Stimulated activated effector memory CD8-positive, alpha-beta T cell treated with anti-CD3 and anti-CD28 coated beads, Interleukin-12 subunit alpha, Interleukin-12 subunit beta, amount 100 ng/mL, for 72 hours (primary cell): ENCODE data around the gene HDGFL3.
"Not testable (repeated sequence)": the region's sequence is repeated elsewhere in the genome, so short reads cannot be mapped to it uniquely, and the experiment has no call there.

Experiments
- ATAC-seq: fragments of 150-1000 bp; cut with Tn5 transposase; 2 replicates; pipeline ENCODE4 v1.10.0; 2021
- DNase-seq, 2 donors: peaks; one replicate each; pipeline ENCODE4 v3.0.0; 2021 to 2022; ENCODE audit warnings: low spot score in 2 of 2
- H3K27ac Mint-ChIP-seq: one replicate; pipeline ENCODE4 v1.8.0; 2022; ENCODE audit warnings: mild to moderate bottlenecking, mixed read lengths
- H3K36me3 Mint-ChIP-seq: one replicate; pipeline ENCODE4 v1.8.0; 2022; ENCODE audit warnings: mild to moderate bottlenecking, mixed read lengths
- H3K4me1 Mint-ChIP-seq: one replicate; pipeline ENCODE4 v1.8.0; 2022; ENCODE audit warnings: mixed read lengths
- H3K4me3 Mint-ChIP-seq: one replicate; pipeline ENCODE4 v1.8.0; 2022; ENCODE audit warnings: mild to moderate bottlenecking, mixed read lengths
- H3K9me3 Mint-ChIP-seq: one replicate; pipeline ENCODE4 v1.8.0; 2022; ENCODE audit warnings: mixed read lengths

HDGFL3 gene

DNA sequence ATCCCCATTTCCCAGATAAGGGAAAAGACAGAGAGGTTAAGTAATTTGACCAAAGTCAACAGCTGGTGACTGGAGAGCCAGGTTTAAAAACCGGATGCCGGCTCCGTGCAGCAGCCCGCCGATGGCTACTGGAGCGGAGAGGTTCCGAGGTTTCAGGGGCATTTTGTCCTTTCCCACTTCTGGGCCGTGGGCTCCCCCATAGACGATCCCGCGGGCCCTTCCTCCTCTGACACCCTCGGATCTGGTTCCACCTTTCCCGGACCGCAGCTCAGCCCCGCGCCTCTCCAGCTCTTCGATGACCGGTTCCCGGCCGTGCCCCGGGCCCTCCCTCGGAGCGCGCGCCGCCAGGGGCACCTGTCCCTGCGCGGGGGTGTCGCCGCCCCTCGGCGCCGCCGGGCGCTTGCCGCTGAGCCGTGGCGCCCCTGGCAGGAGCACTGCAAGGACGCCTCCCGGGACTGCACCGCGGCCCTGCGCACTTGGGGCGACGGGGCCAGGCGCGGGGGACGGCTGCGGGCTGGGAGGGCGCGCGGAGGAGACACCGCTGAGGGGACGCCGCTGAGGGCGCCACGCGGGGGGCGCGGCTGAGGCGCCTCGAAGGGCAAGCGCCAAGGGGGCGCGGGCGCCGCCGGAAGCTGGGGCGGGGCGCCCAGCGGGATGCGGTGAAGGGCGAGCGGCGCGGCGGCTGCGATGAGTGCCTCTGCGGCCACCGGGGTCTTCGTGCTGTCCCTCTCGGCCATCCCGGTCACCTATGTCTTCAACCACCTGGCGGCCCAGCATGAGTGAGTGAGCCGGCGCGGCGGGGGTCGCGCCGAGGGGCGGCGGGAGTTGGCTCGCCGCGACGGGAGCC, 100.4 kb downstream of the HDGFL3 start, which contains the start of gene TM6SF1:
TM6SF1 (plus strand) TSS at position 652 of the 847 bp plus-strand sequence; CDS start at position 688, 36 bp downstream.
- ATAC-seq: peak; percentile 60
- Mint-ChIP-seq H3K4me3 (peak within 1 kb of the TSS; percentile 69), H3K4me1 (peaks cover 27% of the 10 kb centered on the region), H3K27ac (no peak within 1 kb of the TSS), H3K36me3 (peaks cover 4% of the 10 kb centered on the region), H3K9me3 (no peaks in the 10 kb centered on the region)
- DNase-seq: peak; percentile 5 to 55

DNA sequence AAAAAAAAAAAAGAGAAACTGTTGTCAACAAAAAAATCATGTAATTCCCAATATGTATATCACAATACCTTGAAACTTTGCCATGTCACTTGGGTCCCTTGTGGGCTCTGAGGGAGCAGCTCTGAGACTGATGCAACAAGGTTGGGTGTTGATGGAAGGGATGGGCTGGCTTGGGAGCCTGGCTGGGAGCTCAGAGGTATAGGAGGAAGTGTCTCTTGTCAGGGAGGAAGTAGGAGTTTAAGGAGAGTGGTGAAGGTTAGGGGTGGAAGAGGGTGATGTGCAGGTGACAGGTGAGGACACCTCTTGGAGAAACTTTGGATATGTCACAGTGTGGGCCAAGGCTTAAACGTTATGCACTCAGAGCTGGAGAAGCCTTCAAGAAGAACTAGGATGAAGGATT, 102.2 kb downstream of the HDGFL3 start:
- H3K4me1 Mint-ChIP-seq: peaks cover 27% of the 10 kb centered on the region
- H3K9me3 Mint-ChIP-seq: no peaks in the 10 kb centered on the region
- no peak for DNase-seq
- H3K36me3 Mint-ChIP-seq: no peaks in the 10 kb centered on the region
- H3K4me3 Mint-ChIP-seq: no peak overlapping the region
- H3K27ac Mint-ChIP-seq: no peak overlapping the region
- no peak for ATAC-seq

DNA sequence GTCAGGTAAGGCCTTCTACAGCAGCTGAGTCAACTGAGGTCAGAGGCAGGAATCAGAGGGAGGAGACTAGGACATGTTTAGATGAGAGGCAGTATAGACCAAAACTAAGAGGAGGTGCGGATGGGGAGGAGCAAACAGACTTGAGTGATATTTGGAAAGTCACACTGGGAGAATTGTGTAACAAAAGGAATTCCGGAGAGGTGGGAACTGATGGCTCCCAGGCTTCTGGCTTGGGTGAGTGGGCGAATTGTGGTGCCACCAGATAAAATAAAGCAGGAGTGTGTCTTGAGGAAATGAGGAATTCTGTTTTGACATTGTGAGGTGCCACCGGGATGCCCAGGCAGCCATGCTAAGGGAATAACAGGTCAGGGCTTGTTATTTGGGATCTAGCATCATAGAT, 103.5 kb downstream of the HDGFL3 start:
- H3K36me3 Mint-ChIP-seq: no peaks in the 10 kb centered on the region
- H3K9me3 Mint-ChIP-seq: no peaks in the 10 kb centered on the region
- H3K27ac Mint-ChIP-seq: no peak overlapping the region
- no peak overlapping the region for H3K4me3 Mint-ChIP-seq
- ATAC-seq (no peak), DNase-seq (no peak)
- H3K4me1 Mint-ChIP-seq: peaks cover 19% of the 10 kb centered on the region

DNA sequence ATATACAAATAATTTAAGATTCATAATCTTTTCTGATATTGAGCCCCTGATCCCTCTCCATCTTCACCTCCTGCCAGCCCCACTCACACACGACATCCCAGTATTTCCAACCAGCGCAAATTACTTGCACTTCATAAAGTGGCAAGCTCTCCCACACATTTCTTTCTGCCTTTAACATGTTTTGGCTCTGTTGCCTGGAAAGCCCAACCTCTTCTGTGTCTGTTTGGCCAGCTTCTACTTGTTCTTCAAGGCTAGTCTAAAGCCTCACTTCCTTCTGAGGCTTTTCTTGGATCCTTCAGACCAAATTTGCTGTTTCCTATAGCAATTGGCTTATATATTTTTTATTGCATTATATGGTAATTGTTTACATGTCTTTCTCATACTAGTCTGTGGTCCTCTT, 105.3 kb downstream of the HDGFL3 start:
- no peak for DNase-seq
- ATAC-seq: no peak
- Mint-ChIP-seq H3K9me3 (no peaks in the 10 kb centered on the region), H3K36me3 (no peaks in the 10 kb centered on the region), H3K4me1 (peaks cover 7% of the 10 kb centered on the region), H3K27ac (no peak overlapping the region), H3K4me3 (no peak overlapping the region)

DNA sequence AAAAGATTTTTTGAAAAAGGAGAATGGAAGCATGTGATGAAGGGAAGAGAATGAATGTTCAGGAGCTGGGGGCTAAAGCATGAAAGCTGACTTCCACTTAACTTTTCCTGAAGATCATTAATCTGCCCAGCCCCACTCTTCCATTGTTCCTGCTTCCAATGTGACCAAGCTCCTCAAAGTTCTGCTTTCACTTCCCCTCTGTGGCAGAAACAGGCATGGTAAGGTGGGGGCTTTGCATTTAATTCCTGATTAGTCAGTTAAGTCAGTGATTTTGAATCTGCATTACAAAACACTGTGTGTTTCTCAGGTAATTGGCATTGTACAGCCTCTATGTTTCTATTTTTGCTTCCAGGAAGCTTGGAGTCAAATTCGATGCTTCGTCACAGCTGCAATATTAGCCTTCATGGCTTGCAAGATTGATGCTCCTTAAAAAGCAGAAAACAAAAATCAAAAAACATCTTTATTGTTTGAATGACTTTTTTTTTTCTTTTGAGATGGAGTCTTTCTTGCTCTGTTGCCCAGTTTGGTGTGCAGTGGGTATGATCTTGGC, 107.5 kb downstream of the HDGFL3 start:
- Mint-ChIP-seq H3K4me3 (no peak overlapping the region), H3K36me3 (no peaks in the 10 kb centered on the region)

DNA sequence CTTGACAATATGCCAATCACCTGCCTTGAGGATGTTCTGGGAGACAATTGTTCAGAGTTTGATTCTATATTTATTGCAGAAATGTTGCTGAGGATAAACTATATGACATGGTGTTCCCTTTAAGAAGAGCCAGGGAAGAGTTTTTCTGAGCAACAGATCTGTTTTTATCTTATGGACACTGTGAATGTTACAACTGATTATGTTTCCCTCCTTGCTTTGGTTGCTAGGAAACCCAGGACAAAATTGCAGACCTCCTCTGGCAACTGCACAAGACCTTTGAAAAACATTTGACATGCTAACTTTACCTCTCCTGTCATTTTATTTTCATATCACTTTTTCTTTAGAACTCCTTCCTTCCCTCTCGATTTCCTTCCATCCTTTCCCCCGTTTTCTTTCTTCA, 108.3 kb downstream of the HDGFL3 start:
- Mint-ChIP-seq H3K27ac (no peak overlapping the region), H3K4me1 (no peaks in the 10 kb centered on the region), H3K9me3 (no peaks in the 10 kb centered on the region), H3K36me3 (no peaks in the 10 kb centered on the region), H3K4me3 (no peak overlapping the region)
- ATAC-seq (no peak), DNase-seq (no peak)

More for the DNA sequence above, 107.5 kb downstream of the HDGFL3 start:
- DNase-seq (no peak), ATAC-seq (no peak)
- Mint-ChIP-seq H3K4me1 (no peaks in the 10 kb centered on the region), H3K9me3 (no peaks in the 10 kb centered on the region), H3K27ac (no peak overlapping the region)

DNA sequence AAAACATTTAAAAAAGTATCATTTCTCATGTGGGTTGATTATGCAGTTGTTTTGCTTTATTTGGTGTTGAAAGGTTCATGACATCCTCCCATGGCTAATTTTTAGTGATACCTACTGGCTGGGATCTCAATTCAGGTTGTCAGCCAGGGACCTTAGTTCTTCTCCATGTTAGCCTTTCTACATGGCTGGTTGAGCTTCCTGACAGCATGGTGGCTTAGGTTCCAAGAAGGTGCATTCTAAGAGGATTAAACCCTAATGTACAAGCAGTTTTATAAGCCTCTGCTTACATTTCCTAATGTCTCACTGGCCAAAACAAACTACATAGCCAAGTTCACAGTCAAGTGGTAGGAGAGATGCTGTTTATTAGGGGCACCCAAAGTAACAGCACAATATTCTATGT, 109.5 kb downstream of the HDGFL3 start:
- no peak for DNase-seq
- Mint-ChIP-seq H3K36me3 (no peaks in the 10 kb centered on the region), H3K4me3 (no peak overlapping the region), H3K27ac (no peak overlapping the region), H3K4me1 (no peaks in the 10 kb centered on the region), H3K9me3 (no peaks in the 10 kb centered on the region)
- no peak for ATAC-seq

DNA sequence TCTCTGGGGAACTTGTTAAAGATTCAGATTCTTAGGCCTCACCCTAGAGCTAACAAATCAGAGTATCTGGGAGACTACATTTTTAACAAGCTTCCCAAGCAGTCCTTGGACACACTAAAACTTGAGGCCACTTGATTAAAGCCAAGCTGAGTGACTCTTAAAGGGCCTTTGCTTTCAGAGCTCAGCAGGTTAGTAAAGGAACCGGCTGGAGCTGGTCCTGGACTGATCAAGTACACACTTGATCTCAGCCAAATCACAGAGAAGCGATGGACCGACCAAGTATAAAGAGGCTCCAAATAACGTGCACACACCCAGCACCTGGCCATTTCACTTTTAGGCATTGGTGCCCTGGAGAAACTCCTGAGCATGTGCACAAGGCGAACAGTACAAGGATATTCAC, 113.0 kb downstream of the HDGFL3 start:
- ATAC-seq: no peak
- H3K27ac Mint-ChIP-seq: no peak overlapping the region
- no peak overlapping the region for H3K4me3 Mint-ChIP-seq
- H3K4me1 Mint-ChIP-seq: peaks cover 6% of the 10 kb centered on the region
- no peaks in the 10 kb centered on the region for H3K9me3 Mint-ChIP-seq
- H3K36me3 Mint-ChIP-seq: no peaks in the 10 kb centered on the region
- DNase-seq: no peak

DNA sequence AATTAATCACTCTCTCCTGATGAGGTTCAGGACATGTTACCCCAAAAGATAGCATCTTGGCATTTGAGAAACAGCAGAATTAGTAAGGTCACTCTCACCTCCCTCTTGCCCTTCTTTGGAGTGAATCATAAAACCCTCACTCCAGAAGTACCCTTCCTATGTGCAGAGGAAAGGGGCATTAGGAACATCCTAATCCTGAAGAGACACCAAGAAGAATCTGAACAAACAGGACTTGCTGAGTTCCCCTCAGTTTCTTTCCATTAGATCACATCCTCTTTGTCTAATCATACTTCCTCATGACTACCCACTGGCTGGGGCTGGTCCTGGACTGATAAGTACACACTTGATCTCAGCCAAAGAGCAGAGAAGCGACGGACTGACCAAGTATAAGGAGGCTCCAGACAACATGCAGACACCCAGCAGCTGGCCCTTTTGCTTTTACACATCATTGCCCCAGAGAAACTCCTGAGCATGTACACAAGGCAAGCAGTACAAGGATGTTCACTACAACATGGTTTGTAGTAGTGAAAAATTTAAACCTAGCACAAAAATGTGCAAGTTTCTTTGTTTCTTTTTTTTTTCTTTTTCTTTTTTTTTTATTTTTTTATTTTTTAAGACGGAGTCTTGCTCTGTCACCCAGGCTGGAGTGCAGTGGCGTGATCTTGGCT, 115.2 kb downstream of the HDGFL3 start:
- DNase-seq (no peak), ATAC-seq (peak; percentile 67)
- peaks cover 6% of the 10 kb centered on the region for H3K4me1 Mint-ChIP-seq
- H3K4me3 Mint-ChIP-seq: no peak overlapping the region
- H3K27ac Mint-ChIP-seq: peak overlapping the region; percentile 65
- no peaks in the 10 kb centered on the region for H3K9me3 Mint-ChIP-seq
- no peaks in the 10 kb centered on the region for H3K36me3 Mint-ChIP-seq

DNA sequence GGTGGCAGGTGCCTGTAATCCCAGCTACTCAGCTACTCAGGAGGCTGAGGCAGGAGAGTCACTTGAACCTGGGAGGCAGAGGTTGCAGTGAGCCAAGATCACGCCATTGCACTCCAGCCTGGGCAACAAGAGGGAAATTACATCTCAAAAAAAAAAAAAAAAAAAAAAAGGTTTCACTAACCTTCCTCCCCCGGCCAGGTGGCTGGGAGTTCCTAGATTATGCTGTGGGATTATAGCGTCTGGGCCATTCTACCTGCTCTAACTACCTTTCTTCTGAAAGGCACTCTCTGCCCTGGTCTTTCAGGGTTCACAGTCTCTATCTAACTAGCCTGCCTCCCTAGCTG, 115.7 kb downstream of the HDGFL3 start:
- not testable (repeated sequence) for H3K4me3 Mint-ChIP-seq, ATAC-seq

DNA sequence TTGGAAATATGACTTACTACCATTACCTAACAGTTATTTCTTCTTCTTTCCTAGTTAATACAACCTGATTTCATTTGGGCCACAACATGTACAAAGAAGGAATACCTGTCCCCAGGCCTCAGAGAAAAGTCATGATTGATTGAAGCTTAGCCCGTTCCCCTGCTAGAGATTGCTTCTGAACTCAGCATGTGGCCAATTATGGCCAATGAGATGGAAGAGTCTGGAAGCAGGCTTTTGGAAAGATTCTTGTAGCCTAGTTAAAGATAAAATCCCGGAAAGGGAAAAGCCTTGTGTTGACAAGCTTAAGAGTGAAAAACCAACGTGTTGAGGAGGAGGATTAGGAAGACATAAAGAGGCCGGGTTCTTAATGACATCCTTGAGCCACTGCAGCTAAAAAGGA, 117.2 kb downstream of the HDGFL3 start:
- H3K27ac Mint-ChIP-seq: no peak overlapping the region
- ATAC-seq: no peak
- H3K9me3 Mint-ChIP-seq: no peaks in the 10 kb centered on the region
- DNase-seq: no peak
- H3K4me3 Mint-ChIP-seq: no peak overlapping the region
- H3K36me3 Mint-ChIP-seq: no peaks in the 10 kb centered on the region
- H3K4me1 Mint-ChIP-seq: peaks cover 6% of the 10 kb centered on the region

More for the DNA sequence above, 115.7 kb downstream of the HDGFL3 start:
- H3K36me3 Mint-ChIP-seq, DNase-seq, H3K4me1 Mint-ChIP-seq, H3K9me3 Mint-ChIP-seq: not testable (repeated sequence)
- H3K27ac Mint-ChIP-seq: peak overlapping the region; percentile 65

DNA sequence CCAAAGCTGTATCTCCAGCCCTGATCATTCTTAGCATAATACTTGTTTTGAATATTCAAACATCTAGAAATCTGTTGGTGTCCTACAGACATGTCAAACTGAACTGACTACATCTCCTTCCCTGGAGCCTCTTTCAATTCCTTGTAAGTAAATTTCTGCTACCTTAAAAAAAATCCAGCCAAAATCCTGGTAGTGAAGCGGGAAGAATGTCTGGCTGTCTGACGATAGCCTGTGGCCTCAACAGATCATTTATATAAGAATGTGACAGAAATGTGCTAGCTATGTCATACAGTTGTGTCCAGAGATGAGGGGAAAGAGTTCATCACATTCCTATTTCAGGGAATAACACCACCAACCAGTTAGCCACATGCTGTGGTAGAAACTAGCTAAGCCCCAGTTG, 118.7 kb downstream of the HDGFL3 start:
- Mint-ChIP-seq H3K4me1 (peaks cover 6% of the 10 kb centered on the region), H3K36me3 (no peaks in the 10 kb centered on the region), H3K27ac (no peak overlapping the region), H3K4me3 (no peak overlapping the region), H3K9me3 (no peaks in the 10 kb centered on the region)
- DNase-seq (no peak), ATAC-seq (no peak)

DNA sequence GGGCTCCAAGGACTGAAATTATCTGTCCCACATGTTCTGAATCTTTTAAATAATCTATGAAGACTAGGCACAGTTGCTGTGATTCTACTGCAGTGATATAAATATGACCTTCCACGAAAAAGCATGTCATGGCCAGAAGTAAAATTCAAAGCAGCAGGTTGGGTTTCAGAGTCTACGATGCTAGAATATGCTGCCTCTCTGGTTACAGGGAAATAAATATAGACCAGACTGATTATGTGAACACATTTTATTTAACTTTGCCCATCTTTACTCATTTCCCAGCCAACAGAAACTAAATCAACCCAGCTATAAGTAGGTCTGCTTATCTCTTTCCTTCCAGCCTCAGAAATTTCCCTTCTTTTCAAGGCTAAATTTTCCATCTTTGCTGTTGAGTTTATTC, 120.0 kb downstream of the HDGFL3 start:
- H3K4me1 Mint-ChIP-seq: peaks cover 6% of the 10 kb centered on the region
- H3K27ac Mint-ChIP-seq: no peak overlapping the region
- DNase-seq: no peak
- ATAC-seq: no peak
- no peak overlapping the region for H3K4me3 Mint-ChIP-seq
- H3K9me3 Mint-ChIP-seq: no peaks in the 10 kb centered on the region
- no peaks in the 10 kb centered on the region for H3K36me3 Mint-ChIP-seq

DNA sequence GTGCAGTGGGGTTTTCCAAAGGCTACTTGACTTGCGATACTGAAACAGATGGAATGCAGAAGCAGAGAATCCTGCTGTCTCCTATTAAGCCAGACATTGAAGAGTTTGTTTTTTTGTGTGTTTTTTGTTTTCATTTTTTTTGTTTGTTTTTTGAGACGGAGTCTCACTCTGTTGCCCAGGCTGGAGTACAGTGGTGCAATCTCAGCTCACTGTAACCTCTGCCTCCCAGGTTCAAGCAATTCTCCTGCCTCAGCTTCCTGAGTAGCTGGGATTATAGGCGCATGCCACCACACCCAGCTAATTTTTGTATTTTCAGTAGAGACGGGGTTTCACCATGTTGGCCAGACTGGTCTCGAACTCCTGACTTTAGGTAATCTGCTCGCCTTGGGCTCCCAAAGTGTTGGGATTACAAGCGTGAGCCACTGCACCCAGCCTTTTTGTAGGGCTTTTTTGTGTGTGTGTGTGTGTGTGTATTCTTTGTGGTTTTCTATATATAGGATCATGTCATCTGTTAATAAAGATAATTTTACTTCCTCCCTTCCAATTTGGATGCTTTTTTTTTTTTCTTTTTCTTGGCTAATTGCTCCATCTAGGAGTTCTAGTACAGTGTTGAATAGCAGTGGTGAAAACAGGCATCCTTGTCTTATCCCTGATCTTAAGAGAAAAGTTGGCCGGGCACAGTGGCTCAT, 121.6 kb downstream of the HDGFL3 start:
- not testable (repeated sequence) for H3K4me1 Mint-ChIP-seq, H3K4me3 Mint-ChIP-seq, DNase-seq, H3K27ac Mint-ChIP-seq, ATAC-seq, H3K9me3 Mint-ChIP-seq, H3K36me3 Mint-ChIP-seq

DNA sequence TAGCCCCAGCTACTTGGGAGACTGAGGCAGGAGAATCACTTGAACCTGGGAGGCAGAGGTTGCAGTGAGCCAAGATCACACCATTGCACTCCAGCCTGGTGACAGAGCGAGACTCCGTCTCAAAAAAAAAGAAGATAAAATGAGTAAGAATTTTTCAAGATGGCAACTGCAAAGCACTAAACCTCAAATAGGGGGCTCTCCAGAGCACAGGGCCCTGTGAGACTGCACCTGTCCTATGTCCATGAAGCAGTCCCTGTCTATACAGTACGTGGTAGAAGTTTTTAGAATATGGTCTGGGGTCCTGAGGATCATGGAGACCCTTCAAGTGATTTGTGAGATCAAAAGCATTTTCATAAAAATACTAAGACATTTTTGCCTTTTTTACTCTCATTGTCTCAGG, 122.2 kb downstream of the HDGFL3 start:
- not testable (repeated sequence) for H3K9me3 Mint-ChIP-seq, ATAC-seq, DNase-seq, H3K4me3 Mint-ChIP-seq, H3K4me1 Mint-ChIP-seq, H3K27ac Mint-ChIP-seq, H3K36me3 Mint-ChIP-seq
